GM21576 (cell line): ENCODE data around the gene PRRG2.

ENCODE experiments used
- ATAC-seq: cut with Tn5 transposase; IDR thresholded peaks from one replicate; pipeline ENCODE4 v1.9.1; 2021; ENCODE audit warnings: mild to moderate bottlenecking, moderate library complexity; ENCODE audit not compliant: unreplicated experiment

The PRRG2 gene

GRCh38 chr19:49581007-49581508, at the start of gene PRRG2:
Gene PRRG2 (plus strand): TSS chr19:49581316. CDS start chr19:49583220, 1,904 bp downstream.
- ATAC-seq, result no peak

GRCh38 chr19:49533551-49534488, 47.3 kb upstream of the PRRG2 start:
- peak; percentile 75 for ATAC-seq

- ATAC-seq, result no peak
These were observed 46.3 kb upstream of the PRRG2 start for GRCh38 chr19:49534632-49535385.

- ATAC-seq, result no peak
These were observed 44.1 kb upstream of the PRRG2 start for GRCh38 chr19:49536921-49537462.

GRCh38 chr19:49538643-49539042, 42.5 kb upstream of the PRRG2 start:
- no peak for ATAC-seq

GRCh38 chr19:49539192-49539952, 41.7 kb upstream of the PRRG2 start:
- no peak for ATAC-seq

- ATAC-seq, result no peak
These were observed 39.2 kb upstream of the PRRG2 start for GRCh38 chr19:49541914-49542313.

- ATAC-seq, result no peak
These were observed 38.7 kb upstream of the PRRG2 start for GRCh38 chr19:49542446-49542845.

- no peak for ATAC-seq
These were observed 38.1 kb upstream of the PRRG2 start for GRCh38 chr19:49543032-49543431.

- ATAC-seq, result no peak
These were observed 37.0 kb upstream of the PRRG2 start for GRCh38 chr19:49544154-49544553.

GRCh38 chr19:49546825-49547565, 34.1 kb upstream of the PRRG2 start:
- ATAC-seq, result no peak

GRCh38 chr19:49549045-49549444, 32.1 kb upstream of the PRRG2 start:
- no peak for ATAC-seq

GRCh38 chr19:49551531-49551930, 29.6 kb upstream of the PRRG2 start:
- no peak for ATAC-seq

GRCh38 chr19:49552749-49553148, 28.4 kb upstream of the PRRG2 start:
- no peak for ATAC-seq

- no peak for ATAC-seq
These were observed 27.5 kb upstream of the PRRG2 start for GRCh38 chr19:49553451-49554271.

GRCh38 chr19:49554701-49555181, 26.4 kb upstream of the PRRG2 start:
- no peak for ATAC-seq

- no peak for ATAC-seq
These were observed 25.3 kb upstream of the PRRG2 start for GRCh38 chr19:49555600-49556411.
